Astrocyte of the spinal cord (primary cell): Measurements from ENCODE around the gene FLT1.

Experiments used
- DNase-seq: peaks from one replicate; pipeline ENCODE4 v3.0.0; 2011; ENCODE audit warnings: low read depth, low spot score
- H3K4me3 ChIP-seq: 2 replicates; pipeline ENCODE4 v1.5.1; 2011; ENCODE audit warnings: low read depth, mild to moderate bottlenecking, low read length, moderate library complexity
- CTCF ChIP-seq: IDR thresholded peaks from 2 replicates; pipeline ENCODE4 v1.5.1; 2012; ENCODE audit warnings: low read depth, mild to moderate bottlenecking, low read length, inconsistent platforms
- in situ Hi-C: cut with HindIII; loops from 2 replicates; pipeline ENCODE4 v1.10.0; 2017; ENCODE audit warnings: low sequenced_read_pairs

FLT1 gene

DNA sequence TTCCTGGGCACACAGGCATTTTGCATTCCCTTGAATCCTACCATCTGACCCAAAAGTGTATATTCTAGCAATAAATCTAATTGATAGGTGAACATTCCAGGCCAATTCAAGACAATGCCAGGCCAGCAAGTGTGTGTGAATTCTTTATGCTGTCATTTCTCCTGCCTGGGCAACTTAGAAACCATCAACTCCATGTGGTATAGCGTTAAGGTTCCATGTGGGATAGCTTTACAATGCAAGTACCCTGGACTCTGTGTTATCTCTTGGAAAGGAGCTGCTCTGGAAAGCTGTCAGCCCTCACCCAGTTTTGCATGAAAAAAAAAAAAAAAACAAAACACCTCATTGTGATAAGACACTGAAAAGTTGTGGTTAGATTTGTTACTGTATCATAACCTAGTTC lies 15.6 kb upstream of the FLT1 start:
- H3K4me3 ChIP-seq, result no peak overlapping the region
- in situ Hi-C loops, result no loop called here
- TF ChIP-seq CTCF, result no peak
- no peak for DNase-seq

GRCh38 chr13:28510066-28510465 lies 15.1 kb upstream of the FLT1 start:
- no peak for DNase-seq
- H3K4me3 ChIP-seq, result no peak overlapping the region
- no peak for TF ChIP-seq CTCF
- in situ Hi-C loops, result no loop called here

GRCh38 chr13:28505543-28506135 lies 10.7 kb upstream of the FLT1 start:
- TF ChIP-seq CTCF, result no peak
- in situ Hi-C loops, result no loop called here
- DNase-seq, result no peak
- H3K4me3 ChIP-seq, result no peak overlapping the region

- no peak for TF ChIP-seq CTCF
- in situ Hi-C loops, result no loop called here
- H3K4me3 ChIP-seq, result no peak overlapping the region
- no peak for DNase-seq
Observed at GRCh38 chr13:28503182-28503967, 8.4 kb upstream of the FLT1 start.

DNA sequence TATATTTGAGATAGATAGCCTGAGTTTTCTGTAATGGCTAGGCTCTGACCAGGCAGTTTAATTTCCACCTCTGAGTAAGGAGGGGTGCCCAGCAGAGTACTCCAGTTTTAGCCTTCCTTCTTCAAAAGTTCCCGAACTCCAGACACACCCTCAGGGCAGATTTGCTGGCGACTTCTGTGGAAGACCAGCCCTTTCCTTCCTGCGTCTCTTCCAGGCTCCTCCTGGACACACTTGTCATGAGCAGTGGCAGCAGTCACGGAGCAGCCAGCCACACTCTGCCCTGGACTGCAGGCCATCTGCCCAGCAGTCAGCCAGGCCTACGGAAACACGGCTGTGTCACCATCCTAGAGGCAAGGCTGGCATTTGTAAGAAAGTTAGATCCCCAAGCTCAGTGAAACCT lies 6.6 kb upstream of the FLT1 start:
- in situ Hi-C loops, result no loop called here
- no peak for TF ChIP-seq CTCF
- no peak for DNase-seq
- H3K4me3 ChIP-seq, result no peak overlapping the region

- no peak for DNase-seq
- in situ Hi-C loops, result no loop called here
- no peak overlapping the region for H3K4me3 ChIP-seq
- no peak for TF ChIP-seq CTCF
Observed at GRCh38 chr13:28499609-28500008, 4.7 kb upstream of the FLT1 start.
